ENCODE data around the gene HES2.

DNA sequence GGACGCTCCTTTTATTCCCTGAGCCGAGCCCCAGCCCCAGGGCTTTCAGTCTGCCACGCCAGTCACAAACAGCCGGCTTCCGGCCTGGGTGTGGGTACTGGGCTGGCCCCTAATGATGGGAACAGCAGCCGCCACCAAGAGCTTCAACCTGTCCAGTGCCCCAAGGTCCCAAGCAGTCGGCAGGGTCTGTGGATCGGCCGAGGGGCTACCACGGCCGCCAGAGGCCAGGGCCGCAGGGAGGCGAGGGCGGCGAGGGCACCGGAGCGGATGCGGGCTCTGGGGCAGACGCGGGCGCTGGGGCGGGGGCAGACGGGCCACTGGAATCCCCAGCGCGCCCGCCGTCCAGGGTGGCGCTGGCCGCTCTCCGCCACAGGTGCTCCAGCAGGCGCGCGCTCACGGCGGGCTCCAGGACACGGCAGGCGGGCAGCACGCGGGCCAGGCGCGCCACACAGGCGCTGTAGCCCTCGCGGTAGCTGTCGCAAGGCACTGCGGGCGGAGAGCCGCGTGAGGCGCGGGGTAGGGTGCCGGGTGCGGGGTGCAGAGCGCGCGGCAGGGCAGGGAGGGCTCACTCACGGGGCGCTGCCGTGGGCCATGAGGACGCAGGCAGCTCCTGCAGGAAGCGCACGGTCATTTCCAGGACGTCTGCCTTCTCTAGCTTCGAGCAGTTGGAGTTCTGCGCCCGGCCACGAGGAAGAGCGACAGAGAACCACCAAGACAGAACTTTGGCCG is 887 bp downstream of the HES2 start:
- TF ChIP-seq, protein P1, sequence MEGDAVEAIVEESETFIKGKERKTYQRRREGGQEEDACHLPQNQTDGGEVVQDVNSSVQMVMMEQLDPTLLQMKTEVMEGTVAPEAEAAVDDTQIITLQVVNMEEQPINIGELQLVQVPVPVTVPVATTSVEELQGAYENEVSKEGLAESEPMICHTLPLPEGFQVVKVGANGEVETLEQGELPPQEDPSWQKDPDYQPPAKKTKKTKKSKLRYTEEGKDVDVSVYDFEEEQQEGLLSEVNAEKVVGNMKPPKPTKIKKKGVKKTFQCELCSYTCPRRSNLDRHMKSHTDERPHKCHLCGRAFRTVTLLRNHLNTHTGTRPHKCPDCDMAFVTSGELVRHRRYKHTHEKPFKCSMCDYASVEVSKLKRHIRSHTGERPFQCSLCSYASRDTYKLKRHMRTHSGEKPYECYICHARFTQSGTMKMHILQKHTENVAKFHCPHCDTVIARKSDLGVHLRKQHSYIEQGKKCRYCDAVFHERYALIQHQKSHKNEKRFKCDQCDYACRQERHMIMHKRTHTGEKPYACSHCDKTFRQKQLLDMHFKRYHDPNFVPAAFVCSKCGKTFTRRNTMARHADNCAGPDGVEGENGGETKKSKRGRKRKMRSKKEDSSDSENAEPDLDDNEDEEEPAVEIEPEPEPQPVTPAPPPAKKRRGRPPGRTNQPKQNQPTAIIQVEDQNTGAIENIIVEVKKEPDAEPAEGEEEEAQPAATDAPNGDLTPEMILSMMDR (IDR thresholded peaks at IDR 0.05) = no peak
- no peak for TF ChIP-seq POLR2A (IDR thresholded peaks at IDR 0.05)

Data from lower leg skin (tissue), 3 donors.